HG03378 (cell line): Measurements from ENCODE around the gene MIDN.

Source experiments
- ATAC-seq: cut with Tn5 transposase; IDR thresholded peaks from one replicate; pipeline ENCODE4 v1.9.1; 2021; ENCODE audit warnings: mild to moderate bottlenecking, moderate library complexity; ENCODE audit not compliant: unreplicated experiment

Gene MIDN

DNA sequence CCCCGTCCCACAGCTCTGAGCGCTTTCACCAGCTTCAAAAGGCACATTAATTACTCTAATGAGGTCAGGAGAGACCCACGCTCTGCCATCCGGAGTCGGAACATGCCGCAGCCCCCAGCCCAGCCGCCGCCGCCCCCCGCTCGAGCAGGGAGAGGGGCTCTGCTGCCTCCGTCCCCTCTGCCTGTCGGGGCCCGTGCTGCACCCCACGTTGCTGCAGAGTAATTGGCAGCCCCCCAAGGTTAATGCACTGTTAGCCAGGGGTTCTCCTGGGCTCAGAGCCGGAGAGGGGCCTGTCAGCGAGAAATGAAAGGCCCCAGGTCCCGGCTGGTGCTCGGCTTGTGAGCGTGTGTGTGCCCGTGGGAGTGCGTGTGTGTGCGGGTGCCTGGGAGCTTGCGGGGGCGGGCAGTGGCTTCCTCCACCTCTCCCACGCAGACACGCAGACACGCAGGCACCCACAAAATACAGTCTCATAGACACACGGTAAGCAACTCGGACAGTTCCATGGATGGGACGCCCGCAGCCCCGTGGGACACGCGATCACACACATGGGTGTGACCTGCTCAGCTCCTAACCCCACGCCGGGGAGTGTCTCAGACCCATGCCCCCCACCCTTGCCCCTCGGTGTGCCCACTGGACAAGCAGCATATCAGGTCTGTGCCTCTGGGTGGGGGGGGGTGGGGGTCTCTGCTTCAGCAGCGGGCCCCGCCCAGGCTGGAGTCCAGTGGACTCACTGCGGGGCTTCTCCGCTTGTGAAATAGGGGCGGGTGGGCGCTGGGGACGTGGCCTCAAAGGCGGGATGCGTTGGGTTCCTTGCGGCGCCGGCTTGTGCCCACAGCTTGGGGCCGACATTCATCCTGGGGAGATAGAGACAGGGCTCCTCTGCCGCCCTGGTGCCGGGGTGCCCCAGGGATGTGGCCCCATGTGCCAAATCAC is 32.5 kb downstream of the MIDN start:
- no peak for ATAC-seq

DNA sequence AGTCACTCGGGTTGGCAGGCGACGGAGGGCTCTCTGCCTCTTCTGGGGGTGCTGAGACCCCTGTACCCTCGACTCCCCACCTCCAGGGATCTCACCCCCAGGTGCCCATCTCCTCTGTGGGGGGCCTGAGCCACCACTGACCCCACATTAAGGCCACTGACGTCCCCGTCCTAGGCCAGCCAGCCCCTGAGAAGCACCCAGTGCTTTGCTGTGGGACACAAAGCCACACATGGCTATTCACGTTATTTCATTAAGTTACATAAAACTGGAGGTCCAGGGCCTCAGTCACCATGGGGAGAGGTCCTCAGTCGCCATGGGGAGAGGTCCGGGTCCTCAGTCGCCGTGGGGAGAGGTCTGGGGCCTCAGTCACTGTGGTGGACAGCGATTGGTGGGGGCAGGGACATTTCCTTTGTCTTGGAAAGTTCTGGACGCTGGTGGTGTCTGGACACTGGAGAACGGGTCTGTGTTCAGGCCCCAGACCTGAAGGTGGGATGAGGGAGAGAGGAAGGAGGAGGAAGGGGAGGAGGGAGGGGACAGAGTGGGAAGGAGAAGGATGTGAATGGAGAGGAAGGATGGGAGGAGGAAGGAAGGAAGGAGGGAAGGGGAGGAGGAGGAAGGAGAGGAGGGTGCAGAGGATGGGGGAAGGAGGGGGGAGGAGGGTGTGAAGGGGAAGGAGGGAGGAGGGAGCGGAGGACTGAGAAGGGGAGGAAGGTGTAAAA is 33.3 kb downstream of the MIDN start:
- ATAC-seq: no peak

- ATAC-seq: no peak
Measured at GRCh38 chr19:1282588-1283206, 34.3 kb downstream of the MIDN start.

DNA sequence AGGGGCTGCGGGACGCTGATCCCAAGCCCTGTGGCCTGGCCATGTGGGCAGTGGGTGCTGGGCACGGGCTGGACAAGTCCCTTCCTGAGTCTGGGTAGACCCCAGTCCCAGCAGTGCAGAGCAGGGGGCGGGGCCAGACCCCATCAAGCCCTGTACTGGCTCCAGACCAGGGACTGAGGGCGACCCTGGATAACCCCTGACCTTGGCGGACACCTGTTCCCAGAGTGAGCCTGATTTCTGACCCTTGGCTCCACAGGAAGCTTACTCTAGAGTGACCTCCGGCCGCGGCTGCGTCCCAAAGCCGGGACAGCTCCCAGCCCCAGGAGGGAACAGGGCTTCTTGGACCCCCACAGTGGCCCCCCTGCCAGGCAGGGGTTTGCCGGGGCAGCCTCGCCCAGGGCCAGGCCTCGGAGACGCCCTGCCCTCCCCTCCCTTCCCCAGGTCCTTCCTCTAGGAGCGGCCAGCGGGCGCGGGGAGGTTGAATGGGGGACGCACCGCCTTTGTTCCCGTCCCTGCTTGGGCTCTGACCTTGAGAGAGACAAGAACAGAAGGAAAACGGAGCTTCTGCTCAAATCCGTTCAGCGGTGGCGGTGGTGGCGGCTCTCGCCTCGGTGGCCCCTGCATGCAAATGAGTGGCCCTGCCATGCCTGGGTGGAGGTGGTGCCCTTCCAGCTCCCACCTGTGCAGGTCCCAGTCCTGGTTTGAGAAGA is 35.0 kb downstream of the MIDN start:
- no peak for ATAC-seq

- ATAC-seq: no peak
Measured at GRCh38 chr19:1283917-1284292, 35.5 kb downstream of the MIDN start.

DNA sequence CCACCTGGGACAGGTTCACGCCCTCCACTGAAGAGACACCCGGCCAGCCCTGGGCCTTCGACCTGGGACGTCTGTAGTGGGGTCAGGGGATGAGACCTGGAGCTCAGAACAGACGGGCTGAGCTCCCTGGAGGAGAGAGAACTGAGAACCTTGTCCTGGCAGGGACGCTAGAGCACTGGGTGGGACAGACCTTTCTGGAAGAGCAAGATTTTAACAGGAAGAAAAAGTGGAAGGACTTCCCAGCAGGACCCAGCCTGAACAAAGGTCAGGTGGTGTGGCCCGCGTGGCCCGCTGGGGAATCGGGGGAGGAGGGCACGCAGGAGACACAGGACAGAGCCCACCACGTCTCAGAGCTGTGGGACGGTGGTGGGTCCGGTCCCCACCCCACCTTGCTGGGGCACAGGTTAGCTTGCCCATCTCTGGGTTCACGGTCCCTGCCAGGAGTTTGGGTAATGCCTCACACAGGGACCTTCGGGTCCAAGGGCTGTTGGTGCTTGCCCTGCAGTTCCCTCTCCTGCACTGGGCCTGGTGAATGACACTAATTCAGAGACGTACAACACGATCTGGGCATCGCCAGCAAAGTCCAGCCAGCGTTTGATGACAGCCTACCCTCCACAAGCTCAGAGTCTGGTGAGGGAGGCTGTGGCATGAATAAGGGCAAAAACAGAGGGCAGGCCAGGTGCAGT is 36.1 kb downstream of the MIDN start:
- ATAC-seq: no peak

- ATAC-seq: no peak
Measured at GRCh38 chr19:1284979-1285736, 36.8 kb downstream of the MIDN start.

DNA sequence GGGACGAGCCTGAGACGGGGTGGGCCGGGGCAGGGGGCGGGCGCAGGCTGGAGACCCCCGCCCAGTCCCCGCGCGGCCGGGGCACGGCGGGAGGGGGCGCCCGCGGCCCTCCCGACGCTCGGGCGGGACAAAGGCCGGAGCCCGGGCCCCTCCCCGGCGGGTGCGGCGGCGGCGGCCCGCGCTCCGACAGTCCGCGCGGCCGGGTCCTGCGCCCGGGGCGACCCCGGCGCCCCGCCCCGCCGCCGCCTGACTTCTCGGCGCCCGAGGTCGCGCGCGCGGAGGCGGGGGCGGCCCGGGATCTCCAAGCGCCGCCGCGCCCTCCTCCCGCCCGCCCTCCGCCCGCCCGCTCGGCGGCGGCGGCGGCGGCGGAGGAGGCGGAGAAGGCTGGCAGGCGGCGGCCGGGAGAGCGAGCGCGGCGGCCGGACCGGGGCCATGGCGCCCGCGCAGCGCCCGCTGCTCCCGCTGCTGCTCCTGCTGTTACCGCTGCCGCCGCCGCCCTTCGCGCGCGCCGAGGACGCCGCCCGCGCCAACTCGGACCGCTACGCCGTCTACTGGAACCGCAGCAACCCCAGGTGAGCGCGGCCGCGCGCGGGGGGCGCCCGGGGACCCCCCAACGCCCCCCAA is 37.5 kb downstream of the MIDN start, which contains the start of gene EFNA2:
TSS of gene EFNA2 (plus strand) at position 137 of the 624 bp plus-strand sequence. CDS start at position 433, 296 bp downstream.
- no peak for ATAC-seq

GRCh38 chr19:1286487-1287353 is 38.3 kb downstream of the MIDN start:
- ATAC-seq: no peak

DNA sequence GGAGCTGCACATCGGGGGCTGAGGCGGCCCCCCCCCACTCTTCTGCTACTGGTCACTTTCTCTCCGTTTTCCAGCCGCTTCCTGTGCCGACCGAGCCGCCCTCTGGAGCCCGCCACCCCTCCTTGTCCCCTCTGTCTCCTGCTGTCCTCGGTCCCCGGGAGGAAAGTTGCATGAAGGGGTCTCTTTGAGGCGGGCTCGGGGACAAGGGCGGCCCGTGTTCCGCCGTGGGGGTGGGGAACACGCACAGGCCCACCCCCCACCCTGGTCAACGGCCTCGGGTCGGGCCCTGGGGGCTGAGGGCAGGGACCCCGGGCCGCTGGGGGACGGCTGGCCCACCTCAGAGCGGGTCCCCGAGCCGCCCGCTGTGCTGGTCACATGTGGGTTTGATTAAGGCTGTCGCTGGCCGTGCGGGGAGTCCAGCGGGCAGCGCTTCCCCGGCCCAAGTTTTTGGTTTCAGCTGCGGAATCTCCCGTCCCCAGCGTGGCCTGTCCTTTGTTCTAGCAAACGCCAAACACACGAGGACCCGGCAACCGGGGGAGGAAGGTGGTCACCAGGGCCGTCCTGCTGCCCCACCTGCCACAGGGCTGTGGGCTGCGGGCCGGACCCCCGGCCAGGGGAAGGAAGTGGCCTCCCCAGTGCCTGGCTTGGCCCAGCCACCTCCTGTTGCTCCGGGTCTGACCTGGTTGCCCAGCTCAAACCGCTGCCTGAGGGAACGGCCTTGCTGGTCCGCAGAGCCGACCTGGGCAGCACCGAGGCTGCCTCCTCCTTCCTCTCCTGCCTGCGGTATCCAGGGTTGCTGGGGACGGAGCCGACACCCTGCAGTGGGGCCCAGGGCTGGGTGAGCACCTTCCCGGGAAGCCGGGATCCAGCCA is 39.2 kb downstream of the MIDN start:
- ATAC-seq: no peak

- ATAC-seq: no peak
Measured at GRCh38 chr19:1288226-1288612, 39.8 kb downstream of the MIDN start.

DNA sequence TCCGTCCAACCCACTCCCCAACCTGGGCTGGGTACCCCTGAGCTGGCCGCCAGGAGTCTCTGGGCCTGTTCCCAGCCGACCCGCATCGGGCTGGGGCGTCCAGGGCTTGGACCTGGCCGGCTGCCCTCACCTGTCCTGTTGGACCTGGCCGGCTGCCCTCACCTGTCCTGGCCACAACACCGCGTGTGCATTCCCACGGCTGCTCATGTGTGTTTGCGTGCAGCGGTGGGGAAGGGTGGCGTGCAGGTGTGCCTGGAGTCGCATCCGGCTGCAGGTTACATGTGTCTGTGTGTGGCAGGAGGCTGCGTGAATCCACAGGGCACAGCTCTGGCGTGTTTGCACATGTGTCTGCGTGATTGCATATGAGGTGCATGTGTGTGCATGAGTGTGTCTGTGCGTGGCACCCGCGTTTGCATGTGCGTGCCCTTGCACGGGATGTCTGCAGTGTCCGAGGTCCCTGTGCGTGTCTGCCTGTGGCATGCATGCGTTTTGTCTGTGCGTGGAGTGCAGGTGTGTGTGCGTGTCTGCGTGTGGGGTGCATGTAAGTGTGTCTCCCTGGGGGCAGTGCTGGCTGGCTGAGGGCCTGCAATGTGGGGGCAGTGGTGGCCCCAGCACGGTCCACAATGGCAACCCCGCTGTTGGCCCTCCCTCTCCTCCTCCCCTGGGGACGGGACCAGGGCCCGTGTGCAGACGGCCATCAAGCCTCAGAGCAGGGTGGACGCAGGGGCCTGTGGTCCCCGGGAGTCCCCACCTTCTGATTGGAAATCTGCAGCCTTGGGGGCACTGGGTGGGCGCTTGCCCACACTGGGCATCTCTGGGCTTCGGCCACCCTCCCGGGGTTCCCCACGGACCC is 40.7 kb downstream of the MIDN start:
- no peak for ATAC-seq

DNA sequence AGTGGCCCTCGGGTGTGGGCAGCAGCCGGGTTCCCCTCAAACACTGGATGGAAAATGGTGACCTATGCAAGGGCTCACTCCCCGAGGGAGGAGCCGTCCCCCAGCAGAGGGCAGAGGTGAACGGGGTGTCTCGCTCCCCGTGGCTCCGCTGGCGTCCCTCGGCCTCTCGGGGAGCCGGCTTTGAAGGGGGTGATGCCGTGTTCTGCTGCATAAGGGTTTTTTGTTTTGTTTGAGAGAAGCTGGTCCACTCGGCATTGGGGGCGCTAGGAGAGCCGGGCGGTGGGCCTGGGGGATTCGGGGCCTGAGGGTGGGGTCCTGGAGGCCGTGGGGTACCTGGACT is 41.3 kb downstream of the MIDN start:
- ATAC-seq: no peak

DNA sequence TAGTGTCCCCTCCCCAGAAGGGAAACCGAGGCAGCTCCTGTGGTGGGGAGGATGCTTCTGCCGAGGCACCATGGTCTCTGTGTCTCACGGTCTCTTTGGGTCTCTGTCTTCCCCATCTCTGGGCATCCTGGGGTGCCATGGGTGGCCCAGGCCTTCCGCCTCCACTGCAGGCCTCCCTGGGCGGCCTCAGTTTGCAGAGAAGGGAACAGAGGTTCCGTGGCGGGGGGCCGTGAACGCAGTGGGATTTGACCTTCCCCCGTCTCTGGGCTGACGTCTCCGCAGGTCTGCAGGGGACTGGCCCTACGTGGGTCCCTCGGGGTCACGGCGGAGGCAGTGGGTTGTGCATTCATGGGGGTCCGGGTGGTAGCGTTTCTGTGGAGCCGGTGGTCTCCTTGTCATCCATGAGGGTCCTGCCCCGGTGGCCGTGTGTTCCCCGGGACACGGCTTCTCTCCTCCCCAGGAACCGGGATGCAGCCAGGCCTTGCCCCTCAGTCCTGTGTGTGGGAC is 41.9 kb downstream of the MIDN start:
- no peak for ATAC-seq

DNA sequence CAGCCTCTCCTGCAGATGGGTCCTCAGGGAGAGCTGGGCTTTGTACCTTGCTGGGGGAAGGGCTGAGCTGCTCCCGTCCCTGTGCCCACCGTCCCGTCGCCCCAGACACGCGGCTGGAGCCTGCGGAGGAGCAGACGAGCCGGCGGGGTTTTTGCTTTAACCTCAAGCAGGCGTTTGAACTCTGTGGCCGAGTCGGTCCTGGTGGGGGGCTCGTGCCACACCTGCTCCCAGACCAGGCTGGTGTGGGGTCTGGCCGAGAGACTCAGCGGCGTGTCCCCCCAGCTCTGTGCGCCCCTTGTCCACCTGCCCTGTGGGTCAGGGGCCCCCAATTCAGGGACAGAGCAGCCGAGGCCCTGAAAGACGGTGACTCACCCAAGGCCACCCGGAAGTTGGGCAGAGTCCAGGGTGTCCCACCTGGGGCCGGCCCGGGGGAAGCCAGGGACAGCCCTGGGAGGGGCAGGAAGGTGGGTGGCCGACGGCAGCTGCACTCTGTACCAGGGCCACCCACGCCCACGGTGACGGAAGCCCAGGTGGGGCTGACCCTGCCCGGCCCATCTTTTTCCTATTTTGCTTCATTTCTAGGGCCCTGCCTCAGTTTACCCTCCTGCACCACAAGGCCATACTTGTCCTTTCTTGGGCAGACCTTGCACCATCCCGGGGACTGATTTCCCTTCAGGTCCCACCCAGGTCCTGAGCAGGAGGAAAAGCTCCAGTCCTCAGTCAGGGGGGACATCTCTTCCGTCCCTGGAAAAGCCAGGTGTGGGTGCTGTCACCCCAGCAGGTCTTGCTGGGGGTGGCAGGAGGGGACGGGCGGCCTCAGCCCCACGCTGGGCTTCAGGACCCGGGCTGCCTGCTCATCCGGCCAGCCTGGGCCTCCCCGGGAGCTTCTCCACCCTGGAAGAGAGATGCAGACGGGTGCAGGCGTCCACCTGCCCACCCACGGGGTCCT is 42.6 kb downstream of the MIDN start:
- ATAC-seq: no peak
